ENCODE measurements around the gene CPNE5.

DNA sequence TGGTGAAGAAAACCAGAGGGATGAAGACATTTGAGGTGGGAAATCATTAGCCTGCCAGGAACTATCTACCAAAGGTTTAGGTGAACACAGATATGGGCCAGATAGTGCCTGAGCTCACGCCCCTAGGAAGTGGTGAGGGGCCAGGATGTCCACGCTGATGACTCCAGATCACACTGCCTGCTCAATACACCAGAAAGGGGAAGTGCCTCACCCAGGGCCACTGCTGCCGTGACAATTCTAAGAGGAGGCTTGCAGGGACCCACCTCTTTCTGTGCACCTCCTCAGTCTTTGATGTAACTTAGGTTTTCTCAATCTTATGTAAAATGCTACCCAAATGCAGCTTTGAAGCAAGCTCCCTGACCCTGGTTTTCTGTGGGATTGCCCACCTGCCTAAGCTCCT, 147.0 kb downstream of the CPNE5 start:
- TF ChIP-seq, protein P1, sequence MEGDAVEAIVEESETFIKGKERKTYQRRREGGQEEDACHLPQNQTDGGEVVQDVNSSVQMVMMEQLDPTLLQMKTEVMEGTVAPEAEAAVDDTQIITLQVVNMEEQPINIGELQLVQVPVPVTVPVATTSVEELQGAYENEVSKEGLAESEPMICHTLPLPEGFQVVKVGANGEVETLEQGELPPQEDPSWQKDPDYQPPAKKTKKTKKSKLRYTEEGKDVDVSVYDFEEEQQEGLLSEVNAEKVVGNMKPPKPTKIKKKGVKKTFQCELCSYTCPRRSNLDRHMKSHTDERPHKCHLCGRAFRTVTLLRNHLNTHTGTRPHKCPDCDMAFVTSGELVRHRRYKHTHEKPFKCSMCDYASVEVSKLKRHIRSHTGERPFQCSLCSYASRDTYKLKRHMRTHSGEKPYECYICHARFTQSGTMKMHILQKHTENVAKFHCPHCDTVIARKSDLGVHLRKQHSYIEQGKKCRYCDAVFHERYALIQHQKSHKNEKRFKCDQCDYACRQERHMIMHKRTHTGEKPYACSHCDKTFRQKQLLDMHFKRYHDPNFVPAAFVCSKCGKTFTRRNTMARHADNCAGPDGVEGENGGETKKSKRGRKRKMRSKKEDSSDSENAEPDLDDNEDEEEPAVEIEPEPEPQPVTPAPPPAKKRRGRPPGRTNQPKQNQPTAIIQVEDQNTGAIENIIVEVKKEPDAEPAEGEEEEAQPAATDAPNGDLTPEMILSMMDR (IDR thresholded peaks at IDR 0.05; ENCODE audit: low read depth, low read length) = no peak
- TF ChIP-seq EZH2phosphoT487 (IDR thresholded peaks at IDR 0.05; ENCODE audit: low read depth) = no peak

Data from OCI-LY3 (cell line).